ENCODE measurements around the gene CPT1B.
"Not testable (repeated sequence)": the region's sequence is repeated elsewhere in the genome, so short reads cannot be mapped to it uniquely, and the experiment has no call there.

GRCh38 chr22:50608058-50608840 lies 30.0 kb upstream of the CPT1B start:
- TF ChIP-seq POLR2A, CTCF (IDR thresholded peaks at IDR 0.05): not testable (repeated sequence)

Measured in esophagus squamous epithelium (tissue), 4 donors.